ENCODE data around the gene STRADB.

DNA sequence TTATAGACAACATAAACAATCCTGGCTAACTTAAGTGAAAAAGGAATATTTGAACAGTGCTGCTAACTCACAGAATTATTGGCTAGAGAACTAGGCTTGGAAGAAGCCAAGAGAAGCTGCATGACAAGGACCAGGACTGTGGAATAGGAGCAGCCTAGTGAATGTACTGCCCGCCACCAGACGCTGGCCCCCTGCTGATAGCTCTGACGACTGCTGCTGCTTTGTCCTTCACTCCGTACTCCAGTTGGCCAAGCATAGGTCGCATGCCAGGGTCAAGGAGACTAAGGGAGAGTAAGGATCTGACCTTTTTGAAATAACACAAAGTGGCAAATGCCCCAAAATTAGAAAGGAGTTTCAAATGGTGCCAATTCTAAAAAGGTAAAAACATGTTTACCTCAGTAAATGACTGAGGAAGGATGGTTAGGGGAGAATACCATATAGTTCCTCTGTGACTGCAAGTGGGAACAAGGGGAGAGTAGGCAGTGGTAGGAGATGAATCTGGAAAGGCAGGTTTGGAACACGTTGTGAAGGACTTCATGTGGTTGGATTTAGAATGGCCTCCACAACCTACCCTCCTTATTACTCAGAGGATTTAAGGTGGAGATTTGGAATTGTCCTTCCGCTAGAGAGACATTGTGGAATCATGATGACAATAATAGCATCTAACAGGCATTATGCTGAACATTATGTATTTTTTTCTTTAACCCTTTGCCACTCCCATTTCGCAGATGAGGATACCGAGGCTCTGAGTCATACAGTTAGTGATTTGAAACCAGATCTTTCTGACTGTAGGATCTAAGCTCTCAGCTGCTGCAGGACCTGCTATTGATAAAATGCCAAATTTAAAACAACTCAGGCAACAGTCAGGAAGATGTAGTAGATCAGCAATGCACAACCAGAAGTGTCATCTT, 19.5 kb downstream of the STRADB start:
- TF ChIP-seq, protein P1, sequence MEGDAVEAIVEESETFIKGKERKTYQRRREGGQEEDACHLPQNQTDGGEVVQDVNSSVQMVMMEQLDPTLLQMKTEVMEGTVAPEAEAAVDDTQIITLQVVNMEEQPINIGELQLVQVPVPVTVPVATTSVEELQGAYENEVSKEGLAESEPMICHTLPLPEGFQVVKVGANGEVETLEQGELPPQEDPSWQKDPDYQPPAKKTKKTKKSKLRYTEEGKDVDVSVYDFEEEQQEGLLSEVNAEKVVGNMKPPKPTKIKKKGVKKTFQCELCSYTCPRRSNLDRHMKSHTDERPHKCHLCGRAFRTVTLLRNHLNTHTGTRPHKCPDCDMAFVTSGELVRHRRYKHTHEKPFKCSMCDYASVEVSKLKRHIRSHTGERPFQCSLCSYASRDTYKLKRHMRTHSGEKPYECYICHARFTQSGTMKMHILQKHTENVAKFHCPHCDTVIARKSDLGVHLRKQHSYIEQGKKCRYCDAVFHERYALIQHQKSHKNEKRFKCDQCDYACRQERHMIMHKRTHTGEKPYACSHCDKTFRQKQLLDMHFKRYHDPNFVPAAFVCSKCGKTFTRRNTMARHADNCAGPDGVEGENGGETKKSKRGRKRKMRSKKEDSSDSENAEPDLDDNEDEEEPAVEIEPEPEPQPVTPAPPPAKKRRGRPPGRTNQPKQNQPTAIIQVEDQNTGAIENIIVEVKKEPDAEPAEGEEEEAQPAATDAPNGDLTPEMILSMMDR (IDR thresholded peaks at IDR 0.05 in 2 of 3, conservative IDR thresholded peaks at IDR 0.05 in 1 of 3; ENCODE audit: borderline replicate concordance in 1 of 3, insufficient read depth in 1 of 3, low read depth in 2 of 3, low read length in 2 of 3): no peak
- TF ChIP-seq, protein P2, sequence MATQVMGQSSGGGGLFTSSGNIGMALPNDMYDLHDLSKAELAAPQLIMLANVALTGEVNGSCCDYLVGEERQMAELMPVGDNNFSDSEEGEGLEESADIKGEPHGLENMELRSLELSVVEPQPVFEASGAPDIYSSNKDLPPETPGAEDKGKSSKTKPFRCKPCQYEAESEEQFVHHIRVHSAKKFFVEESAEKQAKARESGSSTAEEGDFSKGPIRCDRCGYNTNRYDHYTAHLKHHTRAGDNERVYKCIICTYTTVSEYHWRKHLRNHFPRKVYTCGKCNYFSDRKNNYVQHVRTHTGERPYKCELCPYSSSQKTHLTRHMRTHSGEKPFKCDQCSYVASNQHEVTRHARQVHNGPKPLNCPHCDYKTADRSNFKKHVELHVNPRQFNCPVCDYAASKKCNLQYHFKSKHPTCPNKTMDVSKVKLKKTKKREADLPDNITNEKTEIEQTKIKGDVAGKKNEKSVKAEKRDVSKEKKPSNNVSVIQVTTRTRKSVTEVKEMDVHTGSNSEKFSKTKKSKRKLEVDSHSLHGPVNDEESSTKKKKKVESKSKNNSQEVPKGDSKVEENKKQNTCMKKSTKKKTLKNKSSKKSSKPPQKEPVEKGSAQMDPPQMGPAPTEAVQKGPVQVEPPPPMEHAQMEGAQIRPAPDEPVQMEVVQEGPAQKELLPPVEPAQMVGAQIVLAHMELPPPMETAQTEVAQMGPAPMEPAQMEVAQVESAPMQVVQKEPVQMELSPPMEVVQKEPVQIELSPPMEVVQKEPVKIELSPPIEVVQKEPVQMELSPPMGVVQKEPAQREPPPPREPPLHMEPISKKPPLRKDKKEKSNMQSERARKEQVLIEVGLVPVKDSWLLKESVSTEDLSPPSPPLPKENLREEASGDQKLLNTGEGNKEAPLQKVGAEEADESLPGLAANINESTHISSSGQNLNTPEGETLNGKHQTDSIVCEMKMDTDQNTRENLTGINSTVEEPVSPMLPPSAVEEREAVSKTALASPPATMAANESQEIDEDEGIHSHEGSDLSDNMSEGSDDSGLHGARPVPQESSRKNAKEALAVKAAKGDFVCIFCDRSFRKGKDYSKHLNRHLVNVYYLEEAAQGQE (IDR thresholded peaks at IDR 0.05; ENCODE audit: low read depth): no peak
- TF ChIP-seq POLR2A (IDR thresholded peaks at IDR 0.05; ENCODE audit: borderline replicate concordance, extremely low read depth, insufficient read depth, insufficient read length) (no peak), ZFX (IDR thresholded peaks at IDR 0.05) (no peak), POLR2AphosphoS5 (IDR thresholded peaks at IDR 0.05; ENCODE audit: low read depth, low read length) (no peak), RAD21 (IDR thresholded peaks at IDR 0.05; ENCODE audit: low read depth) (no peak)

Measured in HCT116 (cell line).